Measurements from ENCODE around the gene SEC14L1. TPM values are rescaled to one million over a fixed set of nuclear protein-coding genes. Genes with fewer than 3 reads are reported as not detected.

The SEC14L1 gene
- total and polyA plus RNA-seq, 2 of the 8 experiments (the other 6 are each of a cell fraction or from before 2014, with no cell fraction given) = 27.2 to 74.4 TPM

- H4K8ac ChIP-seq (ENCODE audit: extremely low read depth, insufficient read depth, low read length) = no peak overlapping the region
- no peaks in the 10 kb centered on the region; a peak in 1 of 4 replicates for H3K9me3 ChIP-seq (ENCODE audit: insufficient read depth in 2 of 2, low read depth in 1 of 2, low read length in 1 of 2)
- H3K4me1 ChIP-seq (replicated peaks in 1 of 4; ENCODE audit: control insufficient read depth in 3 of 4, insufficient read depth in 4 of 4, low read length in 3 of 4) = peaks cover 0 to 16% (median 14%) of the 10 kb centered on the region in 4 experiments; a peak in 5 of 7 replicates
- no peak overlapping the region for H3K23ac ChIP-seq (ENCODE audit: insufficient read length)
- H3K27ac ChIP-seq (ENCODE audit: low read depth, low read length) = no peak overlapping the region
- no peak overlapping the region for H2BK5ac ChIP-seq (ENCODE audit: low read depth, low read length)
- ChIA-PET POLR2A (ENCODE audit: partially characterized antibody) (no interaction called here), CTCF (ENCODE audit: partially characterized antibody) (interaction anchor here (1.2 to 1.5 kb wide), 3 partner anchors 9 to 72 kb away, joined by 3 to 4 read pairs (median 3); no protein-coding TSS in a partner anchor)
- no peak for DNase-seq (ENCODE audit: low read depth in 1 of 2, low spot score in 2 of 2)
- peaks cover 4% of the 10 kb centered on the region; the same call in 1 of the 2 replicates for H3K79me1 ChIP-seq (ENCODE audit: low read depth, low read length)
- WGBS, 2 experiments (ENCODE audit: extremely low coverage in 1 of 2, insufficient coverage in 1 of 2, insufficient read length in 1 of 2, insufficient replicate concordance in 2 of 2, low coverage in 1 of 2, low lambda C conversion rate in 2 of 2, missing lambda C conversion rate in 1 of 2) = 88% methylated on average over 14 of the region's 14 CpGs; no CpG with 5 or more reads in 1 of the 2 experiments
- peak overlapping the region; percentile 23; the same call in 1 of the 2 replicates for H2BK20ac ChIP-seq (ENCODE audit: low read length)
- no peak overlapping the region; the same call in 1 of the 2 replicates for H2BK15ac ChIP-seq (ENCODE audit: low read length)
- no peak overlapping the region for H2AFZ ChIP-seq (ENCODE audit: low read length)
- H3K18ac ChIP-seq (ENCODE audit: extremely low read depth, low read length) = peak overlapping the region; percentile 26; the same call in 1 of the 2 replicates
- no peak overlapping the region for H3K14ac ChIP-seq (ENCODE audit: insufficient read length)
- H3K4me2 ChIP-seq (ENCODE audit: insufficient read depth in 1 of 2, low read depth in 2 of 2, low read length in 2 of 2) = no peak overlapping the region
- no peak overlapping the region for H3K56ac ChIP-seq (replicated peaks; ENCODE audit: insufficient read length, low read depth, low read length)
- no peak overlapping the region for H4K5ac ChIP-seq (ENCODE audit: insufficient read length, low read depth, low read length)
- H3K4me3 ChIP-seq (ENCODE audit: extremely low read depth in 1 of 4, insufficient read depth in 2 of 4, low read depth in 3 of 4, low read length in 4 of 4) = no peak overlapping the region
- TF ChIP-seq PHF8 (conservative IDR thresholded peaks at IDR 0.05; ENCODE audit: low read depth, low read length) (no peak), TAF7 (optimal IDR thresholded peaks at IDR 0.05; ENCODE audit: borderline replicate concordance, low read depth, low read length) (no peak), KDM1A (IDR thresholded peaks at IDR 0.05; ENCODE audit: borderline replicate concordance, low read length) (no peak), KDM4A (IDR thresholded peaks at IDR 0.05; ENCODE audit: low read depth, low read length, severe bottlenecking) (no peak), USF2 (IDR thresholded peaks at IDR 0.05; ENCODE audit: low read length) (no peak), BRCA1 (IDR thresholded peaks at IDR 0.05; ENCODE audit: low read depth, low read length) (no peak)
- no peaks in the 10 kb centered on the region for H3K27me3 ChIP-seq (replicated peaks in 1 of 4; ENCODE audit: control insufficient read depth in 3 of 4, extremely low read depth in 1 of 4, insufficient read depth in 3 of 4, low read length in 3 of 4)
- H2BK120ac ChIP-seq (replicated peaks; ENCODE audit: low read depth, low read length) = no peak overlapping the region
- H3K23me2 ChIP-seq (ENCODE audit: low read depth, low read length) = no peaks in the 10 kb centered on the region
- no peak overlapping the region for H3K9ac ChIP-seq (replicated peaks in 1 of 4; ENCODE audit: extremely low read depth in 1 of 4, low read depth in 3 of 4, low read length in 3 of 4)
- H3K79me2 ChIP-seq (ENCODE audit: control insufficient read depth in 1 of 2, insufficient read depth in 2 of 2, low read length in 2 of 2) = peaks cover 0 to 30% of the 10 kb centered on the region in 2 experiments; a peak in 2 of 4 replicates
- H2AK5ac ChIP-seq (ENCODE audit: low read depth, low read length) = no peak overlapping the region
- no peaks in the 10 kb centered on the region for H4K20me1 ChIP-seq (replicated peaks in 1 of 2; ENCODE audit: control insufficient read depth in 1 of 2, insufficient read depth in 2 of 2, low read length in 2 of 2)
- no peak overlapping the region; the same call in 1 of the 2 replicates for H2BK12ac ChIP-seq (ENCODE audit: low read depth, low read length)
- FAIRE-seq = no peak
- peaks cover 0 to 5% (median 0%) of the 10 kb centered on the region in 4 experiments; a peak in 1 of 8 replicates for H3K36me3 ChIP-seq (ENCODE audit: control insufficient read depth in 2 of 4, insufficient read depth in 4 of 4, low read length in 3 of 4)
- H3K4ac ChIP-seq (replicated peaks; ENCODE audit: insufficient read length, low read depth, low read length) = no peak overlapping the region
- H4K91ac ChIP-seq (replicated peaks; ENCODE audit: insufficient read length, low read length) = no peak overlapping the region
Observed at GRCh38 chr17:77178563-77178962, 37.8 kb downstream of the SEC14L1 start.
